HEK293 (cell line): ENCODE measurements around the gene RAX2.

ENCODE experiments used
- CTCF ChIA-PET: fragments of 350-600 bp; formaldehyde crosslinking; extraction: SDS; loops from one replicate; lab custom pipeline; 2021; ENCODE audit warnings: antibody characterized with exemption; lab: Yijun Ruan, JAX
- POLR2A ChIA-PET: fragments of 300-600 bp; formaldehyde crosslinking; extraction: SDS; loops from one replicate; lab custom pipeline; 2020; ENCODE audit warnings: antibody characterized with exemption, inconsistent platforms; lab: Yijun Ruan, JAX
- H3K27ac ChIP-seq: fragments of 200-500 bp; sonication (Bioruptor generic); 2 replicates; pipeline ENCODE4 v1.5.1; 2014; ENCODE audit warnings: low read depth, low read length, control low read depth, inconsistent platforms; ENCODE audit errors: extremely low read depth
- H3K36me3 ChIP-seq, 2 experiments: fragments of 200-500 bp in 1 of 2; sonication (Bioruptor generic) in 1 of 2; 1 replicate in 1 of 2; 2 replicates in 1 of 2; pipeline ENCODE4 v1.5.1; 2014 to 2017; ENCODE audit warnings: inconsistent platforms in 2 of 2, low read length in 2 of 2; ENCODE audit not compliant: control insufficient read depth in 2 of 2, insufficient read depth in 1 of 2
- H3K4me1 ChIP-seq: fragments of 200-500 bp; sonication (Bioruptor generic); 2 replicates; pipeline ENCODE4 v1.5.1; 2014; ENCODE audit warnings: mild to moderate bottlenecking, low read length, inconsistent platforms; ENCODE audit not compliant: control insufficient read depth, insufficient read depth
- H3K4me3 ChIP-seq: 2 replicates; pipeline ENCODE4 v1.5.1; 2011; ENCODE audit warnings: low read depth, mild to moderate bottlenecking, control low read depth, low read length, moderate library complexity
- H3K9me3 ChIP-seq: fragments of 200-500 bp; sonication (Bioruptor generic); 2 replicates; pipeline ENCODE4 v1.5.1; 2014; ENCODE audit warnings: low read depth, low read length, inconsistent platforms; ENCODE audit not compliant: control insufficient read depth, insufficient read depth
- BCL11B ChIP-seq: fragments of 450-650 bp; formaldehyde crosslinking; IDR thresholded peaks from 2 replicates; pipeline ENCODE4 v1.5.1; 2016; ENCODE audit warnings: low read depth, missing biosample characterization, missing genetic modification characterization
- ELK4 ChIP-seq: IDR thresholded peaks from 2 replicates; pipeline ENCODE4 v1.6.1; 2011; ENCODE audit warnings: mild to moderate bottlenecking, low read depth, low read length, borderline replicate concordance
- HOXA7 ChIP-seq: sonication (generic); formaldehyde crosslinking; IDR thresholded peaks from 2 replicates; pipeline ENCODE4 v1.8.1; 2022; ENCODE audit warnings: missing genetic modification reagents, borderline replicate concordance
- KLF10 ChIP-seq: fragments of 450-650 bp; IDR thresholded peaks from 2 replicates; pipeline ENCODE4 v1.5.1; 2018; ENCODE audit warnings: missing biosample characterization, mild to moderate bottlenecking, missing genetic modification characterization
- KLF7 ChIP-seq: fragments of 450-650 bp; formaldehyde crosslinking; IDR thresholded peaks from 2 replicates; pipeline ENCODE4 v1.5.1; 2016; ENCODE audit warnings: missing biosample characterization, missing genetic modification characterization, borderline replicate concordance
- KLF8 ChIP-seq: fragments of 450-650 bp; formaldehyde crosslinking; IDR thresholded peaks from 2 replicates; pipeline ENCODE4 v1.5.1; 2016; ENCODE audit warnings: missing biosample characterization, missing genetic modification characterization
- SCRT2 ChIP-seq: fragments of 450-650 bp; formaldehyde crosslinking; IDR thresholded peaks from 2 replicates; pipeline ENCODE4 v1.5.1; 2016; ENCODE audit warnings: missing biosample characterization, missing genetic modification characterization
- ZFHX2 ChIP-seq: fragments of 450-650 bp; formaldehyde crosslinking; conservative IDR thresholded peaks from 2 replicates; pipeline ENCODE4 v1.5.1; 2016; ENCODE audit warnings: missing biosample characterization, missing genetic modification characterization
- ZFP41 ChIP-seq: fragments of 450-650 bp; formaldehyde crosslinking; IDR thresholded peaks from 2 replicates; pipeline ENCODE4 v1.5.1; 2016; ENCODE audit warnings: missing biosample characterization, missing genetic modification characterization, borderline replicate concordance
- ZIC2 ChIP-seq: fragments of 450-650 bp; formaldehyde crosslinking; IDR thresholded peaks from 2 replicates; pipeline ENCODE4 v1.5.1; 2016; ENCODE audit warnings: missing biosample characterization, missing genetic modification characterization
- ZNF19 ChIP-seq: fragments of 450-650 bp; formaldehyde crosslinking; IDR thresholded peaks from 2 replicates; pipeline ENCODE4; 2016; ENCODE audit warnings: missing biosample characterization, missing genetic modification characterization, low read depth
- ZNF214 ChIP-seq: fragments of 450-650 bp; formaldehyde crosslinking; IDR thresholded peaks from 2 replicates; pipeline ENCODE4 v1.5.1; 2017; ENCODE audit warnings: missing biosample characterization, mild to moderate bottlenecking, missing genetic modification characterization, borderline replicate concordance
- ZNF37A ChIP-seq: fragments of 450-650 bp; IDR thresholded peaks from 2 replicates; pipeline ENCODE4 v1.5.1; 2018; ENCODE audit warnings: missing biosample characterization, missing genetic modification characterization
- ZNF398 ChIP-seq: fragments of 450-650 bp; formaldehyde crosslinking; IDR thresholded peaks from 2 replicates; pipeline ENCODE4 v1.5.1; 2017; ENCODE audit warnings: missing biosample characterization, missing genetic modification characterization
- ZNF404 ChIP-seq: fragments of 450-650 bp; formaldehyde crosslinking; IDR thresholded peaks from 2 replicates; pipeline ENCODE4 v1.5.1; 2017; ENCODE audit warnings: missing biosample characterization, missing genetic modification characterization
- ZNF529 ChIP-seq: fragments of 450-650 bp; formaldehyde crosslinking; IDR thresholded peaks from 2 replicates; pipeline ENCODE4 v1.5.1; 2017; ENCODE audit warnings: missing genetic modification characterization, missing biosample characterization; ENCODE audit not compliant: insufficient replicate concordance
- ZNF555 ChIP-seq: fragments of 450-650 bp; formaldehyde crosslinking; conservative IDR thresholded peaks from 2 replicates; pipeline ENCODE4 v1.5.1; 2017; ENCODE audit warnings: missing biosample characterization, mild to moderate bottlenecking, missing genetic modification characterization, inconsistent platforms
- ZNF558 ChIP-seq: fragments of 450-650 bp; formaldehyde crosslinking; IDR thresholded peaks from 2 replicates; pipeline ENCODE4 v1.5.1; 2016; ENCODE audit warnings: missing biosample characterization, missing genetic modification characterization
- ZNF624 ChIP-seq: fragments of 450-650 bp; formaldehyde crosslinking; IDR thresholded peaks from 2 replicates; pipeline ENCODE4 v1.5.1; 2017; ENCODE audit warnings: missing biosample characterization, missing genetic modification characterization
- ZNF654 ChIP-seq: fragments of 450-650 bp; formaldehyde crosslinking; IDR thresholded peaks from 2 replicates; pipeline ENCODE4 v1.5.1; 2016; ENCODE audit warnings: low read depth, missing biosample characterization, missing genetic modification characterization
- ZNF791 ChIP-seq: fragments of 450-650 bp; formaldehyde crosslinking; IDR thresholded peaks from 2 replicates; pipeline ENCODE4 v1.5.1; 2016; ENCODE audit warnings: missing biosample characterization, missing genetic modification characterization
- ZNF837 ChIP-seq: fragments of 450-650 bp; formaldehyde crosslinking; IDR thresholded peaks from 2 replicates; pipeline ENCODE4 v1.5.1; 2016; ENCODE audit warnings: missing biosample characterization, missing genetic modification characterization
- ZSCAN23 ChIP-seq: fragments of 450-650 bp; formaldehyde crosslinking; IDR thresholded peaks from 2 replicates; pipeline ENCODE4 v1.5.1; 2016; ENCODE audit warnings: missing biosample characterization, missing genetic modification characterization
- TF ChIP-seq, protein P1 (sequence below): fragments of 450-650 bp; formaldehyde crosslinking; IDR thresholded peaks from 2 replicates; pipeline ENCODE4 v1.5.1; 2017; ENCODE audit warnings: missing biosample characterization, missing genetic modification characterization
- TF ChIP-seq, protein P2 (sequence below): fragments of 450-650 bp; formaldehyde crosslinking; IDR thresholded peaks from 2 replicates; pipeline ENCODE4; 2016; ENCODE audit warnings: missing biosample characterization, missing genetic modification characterization
- TF ChIP-seq, protein P3 (sequence below): fragments of 450-650 bp; formaldehyde crosslinking; IDR thresholded peaks from 2 replicates; pipeline ENCODE4 v1.5.1; 2017; ENCODE audit warnings: missing biosample characterization, missing genetic modification characterization

The RAX2 gene

GRCh38 chr19:3776479-3777040 is 4.5 kb upstream of the RAX2 start (continued):
- TF ChIP-seq, protein P1, sequence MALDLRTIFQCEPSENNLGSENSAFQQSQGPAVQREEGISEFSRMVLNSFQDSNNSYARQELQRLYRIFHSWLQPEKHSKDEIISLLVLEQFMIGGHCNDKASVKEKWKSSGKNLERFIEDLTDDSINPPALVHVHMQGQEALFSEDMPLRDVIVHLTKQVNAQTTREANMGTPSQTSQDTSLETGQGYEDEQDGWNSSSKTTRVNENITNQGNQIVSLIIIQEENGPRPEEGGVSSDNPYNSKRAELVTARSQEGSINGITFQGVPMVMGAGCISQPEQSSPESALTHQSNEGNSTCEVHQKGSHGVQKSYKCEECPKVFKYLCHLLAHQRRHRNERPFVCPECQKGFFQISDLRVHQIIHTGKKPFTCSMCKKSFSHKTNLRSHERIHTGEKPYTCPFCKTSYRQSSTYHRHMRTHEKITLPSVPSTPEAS (tag by site-specific recombination), result no peak
- TF ChIP-seq BCL11B (tag by site-specific recombination) (no peak), KLF10 (tag by site-specific recombination) (no peak), ZNF624 (no peak), ZNF529 (no peak)

DNA sequence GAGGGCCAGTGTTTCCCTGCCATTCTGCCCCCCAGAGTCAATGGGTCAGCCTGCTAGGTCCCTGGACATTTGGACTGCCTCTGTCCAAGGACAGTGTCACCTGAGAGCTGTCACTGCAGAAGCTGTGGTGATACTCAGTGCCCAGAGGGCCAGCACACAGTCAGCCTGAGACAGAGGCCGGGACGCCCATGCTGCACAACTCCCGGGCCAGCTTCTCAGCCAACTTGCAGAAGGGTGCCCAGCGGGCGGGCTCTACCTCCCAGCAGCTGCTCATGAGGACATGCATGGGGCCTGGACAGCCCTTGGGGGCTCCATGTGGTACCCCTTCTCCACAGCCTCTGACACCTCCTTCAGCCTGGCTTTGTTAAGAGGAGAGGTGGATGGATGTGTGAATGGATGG is 3.8 kb upstream of the RAX2 start:
- H3K4me3 ChIP-seq, result no peak overlapping the region
- POLR2A ChIA-PET, result no interaction called here
- H3K9me3 ChIP-seq, result no peaks in the 10 kb centered on the region
- CTCF ChIA-PET, result no interaction called here
- H3K27ac ChIP-seq, result no peak overlapping the region
- H3K36me3 ChIP-seq, result no peaks in the 10 kb centered on the region
- H3K4me1 ChIP-seq, result no peaks in the 10 kb centered on the region
- no peak for TF ChIP-seq ZNF19 (tag by site-specific recombination)
- TF ChIP-seq ZNF837 (tag by site-specific recombination), result no peak
- TF ChIP-seq ELK4, result no peak
- TF ChIP-seq ZNF555 (tag by site-specific recombination), result no peak
- TF ChIP-seq HOXA7 (CRISPR knock-in tag), result no peak
- TF ChIP-seq, protein P2, sequence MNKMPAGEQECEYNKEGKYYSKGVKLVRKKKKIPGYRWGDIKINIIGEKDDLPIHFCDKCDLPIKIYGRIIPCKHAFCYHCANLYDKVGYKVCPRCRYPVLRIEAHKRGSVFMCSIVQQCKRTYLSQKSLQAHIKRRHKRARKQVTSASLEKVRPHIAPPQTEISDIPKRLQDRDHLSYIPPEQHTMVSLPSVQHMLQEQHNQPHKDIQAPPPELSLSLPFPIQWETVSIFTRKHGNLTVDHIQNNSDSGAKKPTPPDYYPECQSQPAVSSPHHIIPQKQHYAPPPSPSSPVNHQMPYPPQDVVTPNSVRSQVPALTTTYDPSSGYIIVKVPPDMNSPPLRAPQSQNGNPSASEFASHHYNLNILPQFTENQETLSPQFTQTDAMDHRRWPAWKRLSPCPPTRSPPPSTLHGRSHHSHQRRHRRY, result no peak
- TF ChIP-seq, protein P3, sequence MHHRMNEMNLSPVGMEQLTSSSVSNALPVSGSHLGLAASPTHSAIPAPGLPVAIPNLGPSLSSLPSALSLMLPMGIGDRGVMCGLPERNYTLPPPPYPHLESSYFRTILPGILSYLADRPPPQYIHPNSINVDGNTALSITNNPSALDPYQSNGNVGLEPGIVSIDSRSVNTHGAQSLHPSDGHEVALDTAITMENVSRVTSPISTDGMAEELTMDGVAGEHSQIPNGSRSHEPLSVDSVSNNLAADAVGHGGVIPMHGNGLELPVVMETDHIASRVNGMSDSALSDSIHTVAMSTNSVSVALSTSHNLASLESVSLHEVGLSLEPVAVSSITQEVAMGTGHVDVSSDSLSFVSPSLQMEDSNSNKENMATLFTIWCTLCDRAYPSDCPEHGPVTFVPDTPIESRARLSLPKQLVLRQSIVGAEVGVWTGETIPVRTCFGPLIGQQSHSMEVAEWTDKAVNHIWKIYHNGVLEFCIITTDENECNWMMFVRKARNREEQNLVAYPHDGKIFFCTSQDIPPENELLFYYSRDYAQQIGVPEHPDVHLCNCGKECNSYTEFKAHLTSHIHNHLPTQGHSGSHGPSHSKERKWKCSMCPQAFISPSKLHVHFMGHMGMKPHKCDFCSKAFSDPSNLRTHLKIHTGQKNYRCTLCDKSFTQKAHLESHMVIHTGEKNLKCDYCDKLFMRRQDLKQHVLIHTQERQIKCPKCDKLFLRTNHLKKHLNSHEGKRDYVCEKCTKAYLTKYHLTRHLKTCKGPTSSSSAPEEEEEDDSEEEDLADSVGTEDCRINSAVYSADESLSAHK (tag by site-specific recombination), result no peak
- TF ChIP-seq ZSCAN23, result no peak
- TF ChIP-seq ZNF558 (tag by site-specific recombination), result no peak
- TF ChIP-seq ZNF791 (tag by site-specific recombination), result no peak
- no peak for TF ChIP-seq ZFP41 (tag by site-specific recombination)
- no peak for TF ChIP-seq ZFHX2

GRCh38 chr19:3775374-3775711 is 3.3 kb upstream of the RAX2 start:
- no peak overlapping the region for H3K4me3 ChIP-seq
- H3K4me1 ChIP-seq, result no peaks in the 10 kb centered on the region
- POLR2A ChIA-PET, result interaction anchor here (1.1 to 1.2 kb wide), 2 partner anchors 11 to 13 kb away, joined by 3 to 5 read pairs; partner anchors contain the start of gene MRPL54
- no peaks in the 10 kb centered on the region for H3K36me3 ChIP-seq
- TF ChIP-seq ZNF654 (tag by site-specific recombination) (no peak), ZNF214 (tag by site-specific recombination) (no peak), ZNF398 (no peak), SCRT2 (tag by site-specific recombination) (no peak), ZNF37A (tag by site-specific recombination) (no peak), ZIC2 (tag by site-specific recombination) (no peak), KLF7 (tag by site-specific recombination) (no peak), ZNF404 (no peak), KLF8 (tag by site-specific recombination) (no peak)
- TF ChIP-seq, all 188 proteins: peak for 0
- Histone ChIP-seq H3K27ac (no peak overlapping the region), H3K9me3 (no peaks in the 10 kb centered on the region)
- CTCF ChIA-PET, result interaction anchor here (1.1 kb wide), 1 partner anchor 212 kb away, joined by 3 read pairs; no protein-coding TSS in a partner anchor
